SU-DHL-6 (cell line): ENCODE results near the gene PDZD2.

Experiments
- EZH2phosphoT487 ChIP-seq: fragments of 200-600 bp; sonication (generic), shearing (Covaris generic); conservative IDR thresholded peaks from 2 replicates; pipeline ENCODE4 v1.6.1; 2018; ENCODE audit warnings: mild to moderate bottlenecking, antibody characterized with exemption, low read length, moderate library complexity, mixed read lengths
- TF ChIP-seq, protein P1 (sequence below): fragments of 200-600 bp; sonication (generic); IDR thresholded peaks from one replicate; pipeline ENCODE4 v1.5.1; 2017; ENCODE audit warnings: antibody characterized with exemption, mild to moderate bottlenecking, low read length, moderate library complexity; ENCODE audit not compliant: insufficient read depth, poor library complexity, severe bottlenecking

- TF ChIP-seq, protein P1, sequence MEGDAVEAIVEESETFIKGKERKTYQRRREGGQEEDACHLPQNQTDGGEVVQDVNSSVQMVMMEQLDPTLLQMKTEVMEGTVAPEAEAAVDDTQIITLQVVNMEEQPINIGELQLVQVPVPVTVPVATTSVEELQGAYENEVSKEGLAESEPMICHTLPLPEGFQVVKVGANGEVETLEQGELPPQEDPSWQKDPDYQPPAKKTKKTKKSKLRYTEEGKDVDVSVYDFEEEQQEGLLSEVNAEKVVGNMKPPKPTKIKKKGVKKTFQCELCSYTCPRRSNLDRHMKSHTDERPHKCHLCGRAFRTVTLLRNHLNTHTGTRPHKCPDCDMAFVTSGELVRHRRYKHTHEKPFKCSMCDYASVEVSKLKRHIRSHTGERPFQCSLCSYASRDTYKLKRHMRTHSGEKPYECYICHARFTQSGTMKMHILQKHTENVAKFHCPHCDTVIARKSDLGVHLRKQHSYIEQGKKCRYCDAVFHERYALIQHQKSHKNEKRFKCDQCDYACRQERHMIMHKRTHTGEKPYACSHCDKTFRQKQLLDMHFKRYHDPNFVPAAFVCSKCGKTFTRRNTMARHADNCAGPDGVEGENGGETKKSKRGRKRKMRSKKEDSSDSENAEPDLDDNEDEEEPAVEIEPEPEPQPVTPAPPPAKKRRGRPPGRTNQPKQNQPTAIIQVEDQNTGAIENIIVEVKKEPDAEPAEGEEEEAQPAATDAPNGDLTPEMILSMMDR = no peak
- no peak for TF ChIP-seq EZH2phosphoT487
Observed at GRCh38 chr5:31635446-31635845, 3.5 kb upstream of the PDZD2 start.
